Measurements from ENCODE around the gene LHX8.
"Not testable (repeated sequence)": the region's sequence is repeated elsewhere in the genome, so short reads cannot be mapped to it uniquely, and the experiment has no call there.

LHX8 gene

GRCh38 chr1:75100481-75101092 is 33.6 kb upstream of the LHX8 start:
- CTCF ChIA-PET: no interaction called here
- DNase-seq (ENCODE audit: low read depth, low spot score): no peak
- no peak for TF ChIP-seq CTCF (IDR thresholded peaks at IDR 0.05; ENCODE audit: insufficient read depth, low read length, missing control alignments)
- POLR2A ChIA-PET: no interaction called here
- no peak overlapping the region for H3K4me3 ChIP-seq (ENCODE audit: low read depth, low read length)

- CTCF ChIA-PET; H3K4me3 ChIP-seq (ENCODE audit: low read depth, low read length); POLR2A ChIA-PET; DNase-seq (ENCODE audit: low read depth, low spot score): not testable (repeated sequence)
These were observed 21.7 kb upstream of the LHX8 start for GRCh38 chr1:75112362-75112951.

- ChIA-PET POLR2A (no interaction called here), CTCF (no interaction called here)
- no peak overlapping the region for H3K4me3 ChIP-seq (ENCODE audit: low read depth, low read length)
- no peak for TF ChIP-seq CTCF (IDR thresholded peaks at IDR 0.05; ENCODE audit: insufficient read depth, low read length, missing control alignments)
- no peak for DNase-seq (ENCODE audit: low read depth, low spot score)
These were observed 18.5 kb upstream of the LHX8 start for GRCh38 chr1:75115654-75116053.

GRCh38 chr1:75123756-75124155 is 10.4 kb upstream of the LHX8 start:
- no peak for TF ChIP-seq CTCF (IDR thresholded peaks at IDR 0.05; ENCODE audit: insufficient read depth, low read length, missing control alignments)
- ChIA-PET POLR2A (no interaction called here), CTCF (interaction anchor here (0.6 kb wide), 1 partner anchor 74 kb away, joined by 3 read pairs; no protein-coding TSS in a partner anchor)
- no peak for DNase-seq (ENCODE audit: low read depth, low spot score)
- H3K4me3 ChIP-seq (ENCODE audit: low read depth, low read length): no peak overlapping the region

GRCh38 chr1:75124510-75124909 is 9.7 kb upstream of the LHX8 start:
- no peak for DNase-seq (ENCODE audit: low read depth, low spot score)
- TF ChIP-seq CTCF (IDR thresholded peaks at IDR 0.05; ENCODE audit: insufficient read depth, low read length, missing control alignments): no peak
- CTCF ChIA-PET: no interaction called here
- POLR2A ChIA-PET: no interaction called here
- H3K4me3 ChIP-seq (ENCODE audit: low read depth, low read length): no peak overlapping the region

DNA sequence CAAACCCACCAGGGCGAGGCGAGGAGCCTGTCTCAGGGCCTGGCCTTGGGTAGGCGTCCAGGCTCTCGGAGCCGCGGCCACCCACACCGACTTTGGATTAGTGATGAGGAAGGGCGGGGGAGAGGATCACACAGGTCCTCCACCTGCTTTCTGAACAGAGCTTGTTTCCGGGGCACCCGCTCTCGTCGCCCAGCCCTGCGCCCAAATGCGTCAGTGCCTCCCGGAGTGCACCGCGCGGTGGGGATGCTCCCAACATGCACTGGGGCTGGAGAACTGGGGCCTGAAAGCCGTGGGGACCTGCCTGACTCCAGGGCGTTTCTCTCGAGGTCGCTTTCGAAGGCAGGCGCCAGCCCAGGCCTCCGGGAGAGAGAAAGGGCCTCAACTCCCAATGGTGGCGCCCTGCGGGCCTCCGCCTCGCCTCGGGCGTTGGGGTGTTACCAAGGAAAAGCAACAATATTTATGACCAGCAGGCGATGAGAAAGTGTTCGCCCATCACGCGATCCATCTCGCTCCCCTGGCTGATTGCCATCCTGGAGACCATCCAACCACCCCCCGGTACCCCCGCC is 8.9 kb upstream of the LHX8 start:
- no peak for TF ChIP-seq CTCF (IDR thresholded peaks at IDR 0.05; ENCODE audit: insufficient read depth, low read length, missing control alignments)
- H3K4me3 ChIP-seq (ENCODE audit: low read depth, low read length): no peak overlapping the region
- DNase-seq (ENCODE audit: low read depth, low spot score): no peak
- POLR2A ChIA-PET: no interaction called here
- CTCF ChIA-PET: no interaction called here

DNA sequence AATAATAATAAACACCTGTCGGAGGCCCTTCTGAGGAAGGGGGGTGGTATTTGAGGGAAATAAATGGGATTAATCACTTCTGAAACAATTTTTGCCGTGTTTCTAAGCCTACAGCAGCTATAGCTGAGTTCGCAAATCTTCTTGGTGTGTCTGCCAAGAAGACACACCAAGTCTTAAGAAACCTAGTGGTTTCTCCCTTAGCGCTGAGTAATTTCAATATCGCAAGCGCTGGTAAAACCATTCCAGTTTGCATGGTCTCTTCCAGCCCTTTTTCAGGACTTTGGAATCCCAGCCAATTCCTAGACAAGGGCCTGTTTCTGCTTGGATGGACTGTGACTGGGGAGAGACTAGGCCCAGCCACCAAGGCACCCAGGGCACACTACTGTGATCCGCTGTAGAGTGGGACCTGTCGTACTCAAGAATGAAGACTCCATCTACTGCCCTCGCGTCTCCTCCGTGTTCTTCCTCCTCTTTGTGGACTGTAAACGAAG is 7.5 kb upstream of the LHX8 start:
- DNase-seq (ENCODE audit: low read depth, low spot score): no peak
- no peak overlapping the region for H3K4me3 ChIP-seq (ENCODE audit: low read depth, low read length)
- CTCF ChIA-PET: no interaction called here
- POLR2A ChIA-PET: no interaction called here
- no peak for TF ChIP-seq CTCF (IDR thresholded peaks at IDR 0.05; ENCODE audit: insufficient read depth, low read length, missing control alignments)
